GM19467 (cell line): ENCODE results near the gene LCN2.
"Not testable (repeated sequence)": the region's sequence is repeated elsewhere in the genome, so short reads cannot be mapped to it uniquely, and the experiment has no call there.

ENCODE experiments used
- ATAC-seq: cut with Tn5 transposase; IDR thresholded peaks from one replicate; pipeline ENCODE4 v1.9.1; 2021; ENCODE audit warnings: mild to moderate bottlenecking, moderate library complexity; ENCODE audit not compliant: unreplicated experiment

Gene LCN2

GRCh38 chr9:128149001-128149701, at the start of gene LCN2:
Gene LCN2, plus strand, starts transcription at chr9:128149453. Its CDS starts 73 bp downstream, at chr9:128149526.
- no peak for ATAC-seq

- no peak for ATAC-seq
Measured at GRCh38 chr9:128099932-128100491, 49.2 kb upstream of the LCN2 start.

GRCh38 chr9:128100581-128100980, 48.7 kb upstream of the LCN2 start:
- no peak for ATAC-seq

- ATAC-seq = no peak
Measured at GRCh38 chr9:128101231-128101661, 48.0 kb upstream of the LCN2 start.

GRCh38 chr9:128101690-128102089, 47.6 kb upstream of the LCN2 start:
- ATAC-seq = no peak

- ATAC-seq = no peak
Measured at GRCh38 chr9:128102196-128102595, 47.1 kb upstream of the LCN2 start.

GRCh38 chr9:128102861-128103588, 46.2 kb upstream of the LCN2 start:
- ATAC-seq = no peak

GRCh38 chr9:128103589-128103962, 45.7 kb upstream of the LCN2 start:
- ATAC-seq = no peak

GRCh38 chr9:128104171-128104618, 45.1 kb upstream of the LCN2 start:
- ATAC-seq = no peak

GRCh38 chr9:128105538-128106175, 43.6 kb upstream of the LCN2 start:
- ATAC-seq = no peak

GRCh38 chr9:128106181-128106939, 42.9 kb upstream of the LCN2 start:
- ATAC-seq = no peak

GRCh38 chr9:128106940-128107467, 42.2 kb upstream of the LCN2 start:
- ATAC-seq = no peak

- ATAC-seq = no peak
Measured at GRCh38 chr9:128107468-128108268, 41.6 kb upstream of the LCN2 start.

GRCh38 chr9:128108269-128109049, 40.8 kb upstream of the LCN2 start:
- no peak for ATAC-seq

GRCh38 chr9:128109050-128109709, 40.1 kb upstream of the LCN2 start:
- ATAC-seq = no peak

GRCh38 chr9:128111726-128112125, 37.5 kb upstream of the LCN2 start:
- not testable (repeated sequence) for ATAC-seq

- ATAC-seq = no peak
Measured at GRCh38 chr9:128113526-128114325, 35.5 kb upstream of the LCN2 start.
